CD4-positive, CD25-positive, alpha-beta regulatory T cell (primary cell): ENCODE data around the gene CAPN10. TPM values are rescaled to one million over a fixed set of nuclear protein-coding genes. Genes with fewer than 3 reads are reported as not detected.
A peak's percentile ranks its signal among the peaks of the same experiment; 100 is the strongest.

Source experiments
- ATAC-seq, 2 donors: fragments of 150-1000 bp; cut with Tn5 transposase; one replicate each; pipeline ENCODE4 v1.10.0; 2021; ENCODE audit warnings: low read depth in 2 of 2, moderate number of reproducible peaks in 2 of 2, moderate library complexity in 1 of 2
- DNase-seq, 3 donors: peaks; one replicate each; pipeline versions ENCODE4 v3.0.0 to v3.0.0-alpha.2; 2012 to 2022; ENCODE audit warnings: mixed read lengths in 1 of 3
- H3K27ac ChIP-seq: one replicate; pipeline ENCODE4 v1.7.0; 2013; ENCODE audit warnings: mild to moderate bottlenecking, low read length; ENCODE audit not compliant: insufficient read depth, poor library complexity, severe bottlenecking
- H3K27me3 ChIP-seq: one replicate; pipeline ENCODE4 v1.7.0; 2013; ENCODE audit warnings: low read length; ENCODE audit not compliant: control insufficient read depth, insufficient read depth
- H3K36me3 ChIP-seq: one replicate; pipeline ENCODE4 v1.7.0; 2013; ENCODE audit warnings: mild to moderate bottlenecking, low read length, moderate library complexity; ENCODE audit not compliant: control insufficient read depth, insufficient read depth
- H3K4me1 ChIP-seq: 2 replicates; pipeline ENCODE4 v1.7.0; 2013; ENCODE audit warnings: mild to moderate bottlenecking, low read length; ENCODE audit not compliant: insufficient read depth, control insufficient read depth, poor library complexity, severe bottlenecking
- H3K4me3 ChIP-seq: one replicate; pipeline ENCODE4 v1.7.0; 2013; ENCODE audit warnings: low read depth, mild to moderate bottlenecking, low read length, moderate library complexity
- H3K9me3 ChIP-seq, 2 experiments: 1 replicate in 1 of 2; 2 replicates in 1 of 2; pipeline ENCODE4 v1.7.0; 2013; ENCODE audit warnings: low read length in 2 of 2, mild to moderate bottlenecking in 1 of 2, moderate library complexity in 1 of 2; ENCODE audit not compliant: control insufficient read depth in 2 of 2
- H3K27ac Mint-ChIP-seq, 3 donors: one replicate each; pipeline ENCODE4 v1.8.0; 2020 to 2022; ENCODE audit warnings: mild to moderate bottlenecking in 3 of 3, mixed read lengths in 3 of 3, moderate library complexity in 2 of 3
- H3K27me3 Mint-ChIP-seq: one replicate; pipeline ENCODE4 v1.8.0; 2022; ENCODE audit warnings: mild to moderate bottlenecking, mixed read lengths
- H3K36me3 Mint-ChIP-seq: one replicate; pipeline ENCODE4 v1.8.0; 2020; ENCODE audit warnings: mixed read lengths
- H3K4me1 Mint-ChIP-seq, 4 donors: one replicate each; pipeline ENCODE4 v1.8.0; 2020 to 2022; ENCODE audit warnings: mixed read lengths in 4 of 4, mild to moderate bottlenecking in 1 of 4
- H3K4me3 Mint-ChIP-seq, 4 donors: one replicate each; pipeline ENCODE4 v1.8.0; 2020 to 2022; ENCODE audit warnings: mild to moderate bottlenecking in 4 of 4, mixed read lengths in 4 of 4, moderate library complexity in 3 of 4
- H3K9me3 Mint-ChIP-seq, 7 donors: one replicate each; pipeline ENCODE4 v1.8.0; 2020 to 2022; ENCODE audit warnings: mixed read lengths in 7 of 7, mild to moderate bottlenecking in 3 of 7, moderate library complexity in 2 of 7
- polyA plus RNA-seq, 4 donors: library from polyadenylated mRNA; unstranded; fragments of 300-500 nt; fragmentation: Illumina TruSeq; gene quantifications; one replicate each; pipeline ENCODE4 v1.2.3, GENCODE V29; 2021
- total RNA-seq: library from RNA; stranded (reverse); gene quantifications from one replicate; pipeline ENCODE4 v1.2.3, GENCODE V29; 2022

CAPN10 gene
- total and polyA plus RNA-seq, 5 donors from 2014 or later, result 6.8 to 64.6 (median 7.8) TPM

GRCh38 chr2:240569998-240570530 is 16.5 kb upstream of the CAPN10 start:
- peak overlapping the region; percentile 77 for H3K4me3 ChIP-seq
- H3K27me3 Mint-ChIP-seq, result peaks cover 9% of the 10 kb centered on the region
- peak overlapping the region in 2 of 3 donors; percentile 69 to 79 for H3K27ac Mint-ChIP-seq
- H3K36me3 Mint-ChIP-seq, result no peaks in the 10 kb centered on the region
- H3K4me3 Mint-ChIP-seq, result peak overlapping the region; percentile 86 to 97 (median 89)
- H3K27me3 ChIP-seq, result no peaks in the 10 kb centered on the region
- H3K4me1 Mint-ChIP-seq, result peaks cover 0 to 54% (median 24%) of the 10 kb centered on the region in 4 donors
- H3K36me3 ChIP-seq, result peaks cover 9% of the 10 kb centered on the region
- no peaks in the 10 kb centered on the region for H3K9me3 ChIP-seq
- H3K4me1 ChIP-seq, result peaks cover 65% of the 10 kb centered on the region
- peak overlapping the region; percentile 47 for H3K27ac ChIP-seq
- no peak for DNase-seq
- no peak for ATAC-seq
- H3K9me3 Mint-ChIP-seq, result no peaks in the 10 kb centered on the region

GRCh38 chr2:240570531-240571313 is 15.8 kb upstream of the CAPN10 start:
- Mint-ChIP-seq H3K27ac (peak overlapping the region in 2 of 3 donors; percentile 36 to 73), H3K9me3 (no peaks in the 10 kb centered on the region), H3K36me3 (no peaks in the 10 kb centered on the region), H3K27me3 (peaks cover 5% of the 10 kb centered on the region), H3K4me3 (peak overlapping the region in 3 of 4 donors; percentile 87 to 97 (median 91)), H3K4me1 (peaks cover 0 to 47% (median 18%) of the 10 kb centered on the region in 4 donors)
- Histone ChIP-seq H3K9me3 (no peaks in the 10 kb centered on the region), H3K27ac (peak overlapping the region; percentile 47), H3K27me3 (no peaks in the 10 kb centered on the region), H3K4me1 (peaks cover 58% of the 10 kb centered on the region), H3K4me3 (peak overlapping the region; percentile 26), H3K36me3 (peaks cover 16% of the 10 kb centered on the region)
- DNase-seq (no peak), ATAC-seq (no peak)

- Mint-ChIP-seq H3K36me3 (no peaks in the 10 kb centered on the region), H3K4me1 (peaks cover 0 to 42% (median 16%) of the 10 kb centered on the region in 4 donors), H3K27me3 (no peaks in the 10 kb centered on the region), H3K9me3 (no peaks in the 10 kb centered on the region), H3K4me3 (peak overlapping the region; percentile 69 to 97 (median 83)), H3K27ac (peak overlapping the region; percentile 28 to 73 (median 36))
- ATAC-seq (no peak), DNase-seq (no peak)
- H3K36me3 ChIP-seq, result peaks cover 19% of the 10 kb centered on the region
- H3K4me3 ChIP-seq, result no peak overlapping the region
- H3K4me1 ChIP-seq, result peaks cover 51% of the 10 kb centered on the region
- peak overlapping the region; percentile 47 for H3K27ac ChIP-seq
- H3K27me3 ChIP-seq, result no peaks in the 10 kb centered on the region
- no peaks in the 10 kb centered on the region for H3K9me3 ChIP-seq
Observed at GRCh38 chr2:240571314-240571973, 15.1 kb upstream of the CAPN10 start.

- Histone ChIP-seq H3K27ac (no peak overlapping the region), H3K27me3 (no peaks in the 10 kb centered on the region), H3K36me3 (peaks cover 28% of the 10 kb centered on the region), H3K9me3 (no peaks in the 10 kb centered on the region), H3K4me3 (no peak overlapping the region), H3K4me1 (peaks cover 41% of the 10 kb centered on the region)
- ATAC-seq, result no peak
- H3K36me3 Mint-ChIP-seq, result no peaks in the 10 kb centered on the region
- H3K4me1 Mint-ChIP-seq, result peaks cover 0 to 36% (median 13%) of the 10 kb centered on the region in 4 donors
- peak overlapping the region in 2 of 3 donors; percentile 25 to 56 for H3K27ac Mint-ChIP-seq
- DNase-seq, result no peak
- no peaks in the 10 kb centered on the region for H3K9me3 Mint-ChIP-seq
- H3K4me3 Mint-ChIP-seq, result peak overlapping the region in 1 of 4 donors; percentile 5
- H3K27me3 Mint-ChIP-seq, result no peaks in the 10 kb centered on the region
Observed at GRCh38 chr2:240572141-240573031, 14.1 kb upstream of the CAPN10 start.

GRCh38 chr2:240573071-240573515 is 13.4 kb upstream of the CAPN10 start:
- Histone ChIP-seq H3K36me3 (peaks cover 29% of the 10 kb centered on the region), H3K27ac (no peak overlapping the region), H3K4me1 (peaks cover 36% of the 10 kb centered on the region), H3K4me3 (no peak overlapping the region), H3K9me3 (no peaks in the 10 kb centered on the region), H3K27me3 (no peaks in the 10 kb centered on the region)
- Mint-ChIP-seq H3K36me3 (no peaks in the 10 kb centered on the region), H3K27me3 (no peaks in the 10 kb centered on the region), H3K4me1 (peaks cover 0 to 31% (median 8%) of the 10 kb centered on the region in 4 donors), H3K4me3 (no peak overlapping the region), H3K9me3 (no peaks in the 10 kb centered on the region), H3K27ac (no peak overlapping the region)
- DNase-seq (no peak), ATAC-seq (no peak)

GRCh38 chr2:240573516-240574385 is 12.8 kb upstream of the CAPN10 start:
- peaks cover 0 to 34% (median 8%) of the 10 kb centered on the region in 4 donors for H3K4me1 Mint-ChIP-seq
- H3K36me3 Mint-ChIP-seq, result no peaks in the 10 kb centered on the region
- ATAC-seq (no peak), DNase-seq (no peak)
- Histone ChIP-seq H3K27me3 (no peaks in the 10 kb centered on the region), H3K9me3 (no peaks in the 10 kb centered on the region), H3K36me3 (peaks cover 29% of the 10 kb centered on the region), H3K4me3 (no peak overlapping the region), H3K4me1 (peaks cover 42% of the 10 kb centered on the region), H3K27ac (no peak overlapping the region)
- H3K9me3 Mint-ChIP-seq, result no peaks in the 10 kb centered on the region
- H3K27me3 Mint-ChIP-seq, result no peaks in the 10 kb centered on the region
- no peak overlapping the region for H3K4me3 Mint-ChIP-seq
- H3K27ac Mint-ChIP-seq, result no peak overlapping the region
